Stomach (tissue), 9 donors: ENCODE results near the gene NIN. TPM values are rescaled to one million over a fixed set of nuclear protein-coding genes. Genes with fewer than 3 reads are reported as not detected.

Experiments
- DNase-seq, 2 donors: peaks; one replicate each; pipeline versions ENCODE4 v3.0.0 to v3.0.0-alpha.2; 2013 to 2019
- H3K27ac ChIP-seq, 5 donors: fragments of 200-600 bp in 4 of 5; sonication (generic) in 4 of 5; one replicate each; pipeline ENCODE4 v1.5.1; 2013 to 2019; ENCODE audit warnings: mild to moderate bottlenecking in 1 of 5, moderate library complexity in 1 of 5
- H3K27me3 ChIP-seq, 3 donors: fragments of 200-600 bp; sonication (generic); one replicate each; pipeline ENCODE4 v1.5.1; 2017 to 2019; ENCODE audit warnings: mixed run types in 1 of 3
- H3K36me3 ChIP-seq, 4 donors: fragments of 200-600 bp; sonication (generic); 1 replicate in 3 of 4; 2 replicates in 1 of 4; pipeline ENCODE4 v1.5.1; 2016 to 2019
- H3K4me1 ChIP-seq, 4 donors: fragments of 200-600 bp; sonication (generic); one replicate each; pipeline ENCODE4 v1.5.1; 2016 to 2019
- H3K4me3 ChIP-seq, 4 donors: fragments of 200-600 bp; sonication (generic) in 3 of 4; one replicate each; pipeline ENCODE4 v1.5.1; 2016 to 2019; ENCODE audit warnings: mild to moderate bottlenecking in 1 of 4
- H3K9me3 ChIP-seq, 4 donors: fragments of 200-600 bp; sonication (generic); one replicate each; pipeline ENCODE4 v1.5.1; 2016 to 2019
- EP300 ChIP-seq: sonication (generic); formaldehyde crosslinking; IDR thresholded peaks from one replicate; pipeline ENCODE4 v1.6.1; 2017; ENCODE audit warnings: antibody characterized with exemption
- POLR2A ChIP-seq, 4 donors: fragments of 450-650 bp; IDR thresholded peaks; one replicate each; pipeline ENCODE4 v1.6.1; 2016; ENCODE audit warnings: antibody characterized with exemption in 4 of 4, control low read depth in 2 of 4, mild to moderate bottlenecking in 1 of 4, moderate library complexity in 1 of 4
- POLR2AphosphoS5 ChIP-seq, 3 donors: sonication (generic); formaldehyde crosslinking; IDR thresholded peaks; one replicate each; pipeline ENCODE4 v1.6.1; 2016; ENCODE audit warnings: antibody characterized with exemption in 3 of 3
- WGBS, 5 donors: extraction: QIAGEN DNeasy Blood & Tissue Kit in 3 of 5; methylation state at CpG; one replicate each; pipeline versions ENCODE4 v1.1.5 to v1.1.7; 2013 to 2018; 5-methylcytosine and 5-hydroxymethylcytosine counted together
- intact Hi-C: fragments of 100-400 bp; cut with DNase I; formaldehyde crosslinking; loops from one replicate; pipeline ENCODE4 v1.15.1; 2023; ENCODE audit warnings: low total_unique reads
- polyA plus RNA-seq, 3 donors: library from polyadenylated mRNA; stranded (reverse); fragments of 200-250 nt; gene quantifications; one replicate each; pipeline ENCODE4 v1.2.3, GENCODE V29; 2013
- total RNA-seq, 5 donors: library from RNA; depleted of rRNA; stranded (reverse); fragments of >200 nt; gene quantifications; one replicate each; pipeline versions ENCODE4 v1.1.0 to v1.2.3, GENCODE V29; 2014 to 2016
- TF ChIP-seq, protein P1 (sequence below), 7 experiments: fragments of 450-650 bp in 4 of 7; fragments of 200-600 bp in 3 of 7; sonication (generic) in 3 of 7; IDR thresholded peaks; one replicate each; pipeline ENCODE4 v1.5.1; 2016 to 2019; ENCODE audit warnings: antibody characterized with exemption in 7 of 7, control low read depth in 2 of 7, mild to moderate bottlenecking in 1 of 7
- donor health status: healthy with polysubstance abuse.
- donor health status: Bipolar disorder and iron deficiency.
- donor health status: healthy.

The NIN gene
- total and polyA plus RNA-seq, 8 donors, result 5.3 to 70.5 (median 20.5) TPM

DNA sequence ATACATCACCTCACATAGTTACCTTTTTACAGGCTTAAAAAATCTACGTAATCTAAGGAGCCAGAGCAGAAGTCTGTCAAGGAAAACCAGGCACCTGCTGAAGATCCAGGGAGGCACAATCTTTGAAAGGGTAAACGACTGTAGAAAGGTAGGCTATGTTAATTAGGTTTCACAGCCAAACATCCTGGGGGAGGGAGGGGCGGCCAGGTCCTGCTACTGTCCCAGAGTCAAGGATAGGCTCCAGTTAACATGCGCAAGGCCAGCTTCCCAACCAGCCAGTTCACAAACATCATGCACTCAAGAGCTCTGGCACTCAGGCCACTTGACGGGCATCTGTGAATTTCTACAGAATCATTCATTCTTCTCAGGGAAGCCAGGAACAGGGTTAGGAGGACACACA is 22.9 kb downstream of the NIN start:
- Histone ChIP-seq H3K27me3 (no peaks in the 10 kb centered on the region), H3K36me3 (peaks cover 0 to 28% (median 13%) of the 10 kb centered on the region in 4 donors), H3K9me3 (no peaks in the 10 kb centered on the region), H3K4me3 (no peak overlapping the region), H3K27ac (no peak overlapping the region), H3K4me1 (peaks cover 0 to 30% (median 10%) of the 10 kb centered on the region in 4 donors)
- intact Hi-C loops, result no loop called here
- no peak for DNase-seq
- no peak for TF ChIP-seq EP300
- no peak for TF ChIP-seq POLR2AphosphoS5 (IDR thresholded peaks at IDR 0.05)
- TF ChIP-seq, protein P1, sequence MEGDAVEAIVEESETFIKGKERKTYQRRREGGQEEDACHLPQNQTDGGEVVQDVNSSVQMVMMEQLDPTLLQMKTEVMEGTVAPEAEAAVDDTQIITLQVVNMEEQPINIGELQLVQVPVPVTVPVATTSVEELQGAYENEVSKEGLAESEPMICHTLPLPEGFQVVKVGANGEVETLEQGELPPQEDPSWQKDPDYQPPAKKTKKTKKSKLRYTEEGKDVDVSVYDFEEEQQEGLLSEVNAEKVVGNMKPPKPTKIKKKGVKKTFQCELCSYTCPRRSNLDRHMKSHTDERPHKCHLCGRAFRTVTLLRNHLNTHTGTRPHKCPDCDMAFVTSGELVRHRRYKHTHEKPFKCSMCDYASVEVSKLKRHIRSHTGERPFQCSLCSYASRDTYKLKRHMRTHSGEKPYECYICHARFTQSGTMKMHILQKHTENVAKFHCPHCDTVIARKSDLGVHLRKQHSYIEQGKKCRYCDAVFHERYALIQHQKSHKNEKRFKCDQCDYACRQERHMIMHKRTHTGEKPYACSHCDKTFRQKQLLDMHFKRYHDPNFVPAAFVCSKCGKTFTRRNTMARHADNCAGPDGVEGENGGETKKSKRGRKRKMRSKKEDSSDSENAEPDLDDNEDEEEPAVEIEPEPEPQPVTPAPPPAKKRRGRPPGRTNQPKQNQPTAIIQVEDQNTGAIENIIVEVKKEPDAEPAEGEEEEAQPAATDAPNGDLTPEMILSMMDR (IDR thresholded peaks at IDR 0.05), result no peak
- WGBS, 5 donors, result 79 to 85% (median 81%) methylated on average over 5 of the region's 5 CpGs

DNA sequence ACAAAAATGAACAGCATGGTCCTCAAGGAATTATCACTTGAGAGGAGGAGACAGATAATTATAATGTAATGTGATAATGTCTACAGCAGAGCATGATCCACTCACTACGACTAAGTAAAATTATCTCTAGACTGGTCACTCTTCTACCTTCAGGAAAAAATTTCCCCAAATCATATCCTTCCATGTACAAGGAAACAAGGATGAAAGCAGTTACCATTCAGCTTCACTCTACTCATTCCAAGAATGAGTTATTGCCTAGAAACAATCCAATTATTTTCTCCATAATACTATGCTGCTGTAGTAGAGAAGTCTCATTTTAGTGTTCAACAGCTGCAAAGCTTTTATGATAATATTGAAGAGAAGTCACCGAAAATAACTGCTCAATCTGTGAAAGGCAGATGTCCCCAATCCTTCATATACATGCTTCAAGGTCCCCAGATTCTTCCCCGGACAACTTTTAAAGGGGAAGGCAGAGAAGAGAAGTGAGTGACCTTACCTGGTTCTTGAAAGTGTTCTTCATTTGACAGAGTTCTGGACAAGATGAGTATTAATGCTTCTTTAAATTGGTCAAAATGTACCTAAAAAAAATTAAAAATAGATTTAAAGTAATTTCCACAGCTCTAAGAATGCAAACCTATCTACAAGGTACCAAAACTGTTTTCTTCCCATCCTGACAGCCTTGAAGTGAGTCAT is 24.6 kb downstream of the NIN start:
- TF ChIP-seq, protein P1 (IDR thresholded peaks at IDR 0.05), result no peak
- TF ChIP-seq POLR2AphosphoS5 (IDR thresholded peaks at IDR 0.05), result no peak
- no peak for TF ChIP-seq EP300
- no peak for TF ChIP-seq POLR2A (IDR thresholded peaks at IDR 0.05)
- Histone ChIP-seq H3K36me3 (peaks cover 0 to 28% (median 13%) of the 10 kb centered on the region in 4 donors), H3K4me3 (no peak overlapping the region), H3K9me3 (no peaks in the 10 kb centered on the region), H3K27ac (no peak overlapping the region), H3K27me3 (no peaks in the 10 kb centered on the region), H3K4me1 (peaks cover 0 to 26% (median 12%) of the 10 kb centered on the region in 4 donors)
- WGBS, 5 donors, result 84 to 94% (median 90%) methylated on average over 3 of the region's 3 CpGs
- no peak for DNase-seq
- intact Hi-C loops, result no loop called here

DNA sequence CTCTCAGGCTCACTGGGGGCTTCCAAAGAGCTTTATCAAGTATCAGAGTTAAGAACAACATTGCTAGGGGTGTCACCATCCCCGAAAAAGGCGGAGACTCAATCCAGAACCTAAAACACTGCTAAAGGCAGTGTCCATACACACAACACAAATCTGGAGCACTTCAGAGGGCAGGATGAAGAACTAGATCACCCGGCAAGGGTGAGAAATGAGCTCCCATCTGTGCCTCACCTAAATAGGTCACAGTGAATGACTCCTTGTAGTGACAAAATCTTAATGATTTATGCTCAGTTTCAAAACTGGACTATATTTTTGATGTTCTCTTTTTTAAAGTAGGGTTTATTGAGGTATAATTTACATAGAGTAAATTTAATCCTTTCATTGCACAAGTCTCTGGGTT is 25.6 kb downstream of the NIN start:
- Histone ChIP-seq H3K36me3 (peaks cover 0 to 28% (median 13%) of the 10 kb centered on the region in 4 donors), H3K4me3 (no peak overlapping the region), H3K4me1 (peaks cover 0 to 30% (median 13%) of the 10 kb centered on the region in 4 donors), H3K27me3 (no peaks in the 10 kb centered on the region), H3K27ac (no peak overlapping the region), H3K9me3 (no peaks in the 10 kb centered on the region)
- 90 to 99% (median 96%) methylated on average over 3 of the region's 3 CpGs for WGBS, 5 donors
- intact Hi-C loops, result no loop called here
- TF ChIP-seq POLR2A (IDR thresholded peaks at IDR 0.05) (no peak), POLR2AphosphoS5 (IDR thresholded peaks at IDR 0.05) (no peak), EP300 (no peak)
- TF ChIP-seq, protein P1 (IDR thresholded peaks at IDR 0.05), result no peak
- DNase-seq, result no peak

DNA sequence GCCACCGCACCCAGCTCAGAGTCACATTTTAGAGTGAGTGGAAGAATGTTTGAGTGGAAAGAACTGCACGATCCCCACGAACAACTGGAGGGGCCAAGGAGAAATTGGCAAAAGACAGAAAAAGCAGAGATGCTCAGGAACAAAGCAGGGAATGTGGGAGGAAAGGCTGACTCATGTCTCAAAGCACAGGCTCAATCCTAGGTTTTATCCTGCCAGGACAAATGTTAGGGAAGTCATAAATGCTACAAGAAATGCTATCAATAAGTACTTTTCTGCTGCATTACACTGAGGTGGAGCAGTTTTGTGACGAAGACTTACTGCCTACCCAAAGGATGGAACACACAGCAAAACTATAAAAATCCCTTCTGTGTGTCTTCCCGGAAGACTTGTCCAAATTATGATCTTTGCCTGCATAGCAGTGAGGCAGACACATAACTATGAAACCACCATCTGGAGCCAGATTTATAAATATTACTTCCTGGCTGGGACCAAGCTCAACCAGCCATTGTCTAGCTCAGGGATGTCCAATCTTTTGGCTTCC is 26.7 kb downstream of the NIN start:
- TF ChIP-seq, protein P1 (IDR thresholded peaks at IDR 0.05), result no peak
- TF ChIP-seq EP300 (no peak), POLR2AphosphoS5 (IDR thresholded peaks at IDR 0.05) (no peak), POLR2A (IDR thresholded peaks at IDR 0.05) (no peak)
- 63 to 83% (median 76%) methylated on average over 5 of the region's 5 CpGs for WGBS, 5 donors
- Histone ChIP-seq H3K9me3 (no peaks in the 10 kb centered on the region), H3K36me3 (peaks cover 0 to 30% (median 15%) of the 10 kb centered on the region in 4 donors), H3K27me3 (no peaks in the 10 kb centered on the region), H3K27ac (peak overlapping the region in 2 of 5 donors; percentile 14 to 46), H3K4me1 (peaks cover 0 to 32% (median 15%) of the 10 kb centered on the region in 4 donors), H3K4me3 (no peak overlapping the region)
- intact Hi-C loops, result no loop called here
- DNase-seq, result no peak
